Type B pancreatic cell (in vitro differentiated cells): ENCODE measurements around the gene NT5DC1. TPM values are rescaled to one million over a fixed set of nuclear protein-coding genes. Genes with fewer than 3 reads are reported as not detected.
A peak's percentile ranks its signal among the peaks of the same experiment; 100 is the strongest.

Experiments used
- DNase-seq: peaks from one replicate; pipeline ENCODE4 v3.0.0; 2021; ENCODE audit warnings: mixed read lengths; ENCODE audit not compliant: unreplicated experiment; ENCODE audit errors: extremely low spot score
- H3K27ac Mint-ChIP-seq: 2 replicates; pipeline ENCODE4 v1.8.0; 2021; ENCODE audit warnings: mild to moderate bottlenecking, mixed read lengths
- H3K27me3 Mint-ChIP-seq: 2 replicates; pipeline ENCODE4 v1.8.0; 2021; ENCODE audit warnings: mixed read lengths
- H3K36me3 Mint-ChIP-seq: 2 replicates; pipeline ENCODE4 v1.8.0; 2021; ENCODE audit warnings: mixed read lengths
- H3K4me1 Mint-ChIP-seq: one replicate; pipeline ENCODE4 v1.8.0; 2021; ENCODE audit warnings: mixed read lengths; ENCODE audit not compliant: unreplicated experiment
- H3K4me3 Mint-ChIP-seq: 2 replicates; pipeline ENCODE4 v1.8.0; 2021; ENCODE audit warnings: mild to moderate bottlenecking, mixed read lengths
- H3K9me3 Mint-ChIP-seq: 2 replicates; pipeline ENCODE4 v1.8.0; 2021; ENCODE audit warnings: mixed read lengths
- CTCF ChIP-seq: fragments of 200-600 bp; sonication (generic); conservative IDR thresholded peaks from 2 replicates; pipeline ENCODE4 v1.5.0; 2021; ENCODE audit warnings: antibody characterized with exemption, mild to moderate bottlenecking
- total RNA-seq: library from RNA; stranded (reverse); gene quantifications from 2 replicates; pipeline ENCODE4 v1.2.1, GENCODE V29; 2021; ENCODE audit warnings: low replicate concordance

NT5DC1 gene
- total RNA-seq, 1 donor from 2014 or later = 36.7 TPM

DNA sequence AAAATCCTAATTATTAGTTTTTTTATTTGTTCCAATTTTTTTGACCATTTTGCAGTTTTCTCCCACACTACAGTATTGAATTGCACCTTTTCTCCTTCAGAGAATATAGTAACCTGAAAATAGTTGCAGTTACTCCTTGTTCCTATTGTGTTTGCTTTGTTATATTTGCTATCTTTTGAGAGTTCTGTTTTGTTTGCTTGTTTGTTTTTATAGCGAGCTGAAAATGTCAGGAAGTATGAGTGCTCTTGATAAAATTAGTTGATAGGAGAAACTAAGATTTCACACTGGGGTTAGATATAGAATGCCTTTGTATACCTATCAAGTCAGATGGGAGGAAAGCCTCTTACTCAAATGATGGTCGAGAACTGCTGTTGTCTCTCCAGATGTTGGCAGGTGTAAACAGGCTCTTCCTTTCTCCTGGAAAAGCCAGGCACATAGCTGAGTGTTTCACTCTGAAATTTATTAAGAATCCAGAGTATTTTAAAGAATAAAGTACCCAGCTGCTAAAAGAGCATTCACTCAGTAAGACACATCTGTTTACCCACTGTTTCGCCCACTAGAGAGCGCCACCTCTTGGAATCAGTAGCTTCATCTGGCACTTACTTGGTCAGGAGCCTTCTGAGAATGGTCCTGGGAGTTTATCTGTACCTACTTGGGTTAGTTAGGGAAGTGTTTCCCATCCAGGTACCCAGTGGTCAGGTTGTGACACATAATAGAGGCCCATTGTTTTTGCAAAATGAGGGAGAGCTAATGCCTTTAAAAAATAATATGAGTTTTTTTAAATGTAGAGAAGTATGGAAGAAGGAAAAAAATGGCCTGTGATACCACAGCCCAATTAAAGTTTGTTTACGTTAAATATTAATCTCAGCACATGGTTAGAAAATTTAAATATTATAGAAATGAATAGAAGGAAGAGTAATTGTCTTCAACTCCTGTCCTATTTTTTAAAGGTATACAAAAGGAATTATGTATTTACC is 11.2 kb downstream of the NT5DC1 start:
- H3K27ac Mint-ChIP-seq = no peak overlapping the region
- H3K4me3 Mint-ChIP-seq = no peak overlapping the region
- TF ChIP-seq CTCF = peak; percentile 67
- peaks cover 33% of the 10 kb centered on the region for H3K36me3 Mint-ChIP-seq
- peaks cover 5% of the 10 kb centered on the region for H3K4me1 Mint-ChIP-seq
- DNase-seq = no peak
- H3K9me3 Mint-ChIP-seq = no peaks in the 10 kb centered on the region
- H3K27me3 Mint-ChIP-seq = no peaks in the 10 kb centered on the region

- peaks cover 5% of the 10 kb centered on the region for H3K4me1 Mint-ChIP-seq
- peaks cover 33% of the 10 kb centered on the region for H3K36me3 Mint-ChIP-seq
- H3K27me3 Mint-ChIP-seq = no peaks in the 10 kb centered on the region
- DNase-seq = no peak
- TF ChIP-seq CTCF = no peak
- no peaks in the 10 kb centered on the region for H3K9me3 Mint-ChIP-seq
- H3K4me3 Mint-ChIP-seq = no peak overlapping the region
- H3K27ac Mint-ChIP-seq = no peak overlapping the region
These were observed 12.7 kb downstream of the NT5DC1 start for GRCh38 chr6:116113386-116113785.

DNA sequence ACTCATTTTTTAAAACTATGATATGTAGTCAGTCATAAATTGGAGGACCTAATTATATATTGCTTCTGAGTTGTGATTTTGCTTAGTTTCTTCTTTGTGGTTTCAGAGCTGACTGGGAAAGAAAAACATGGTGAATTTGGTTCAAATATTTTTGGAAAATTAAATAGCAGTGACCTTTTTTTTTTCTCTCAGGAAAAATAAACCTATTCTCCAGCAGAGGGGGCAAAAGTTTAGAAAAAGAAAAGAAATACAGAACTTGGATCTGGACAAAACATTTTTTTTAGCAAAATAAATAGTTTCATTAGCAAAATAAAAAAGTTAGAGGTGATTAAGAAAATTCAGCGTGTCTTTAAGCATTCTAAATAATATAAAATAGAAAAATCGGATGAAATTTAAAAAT is 15.1 kb downstream of the NT5DC1 start:
- Mint-ChIP-seq H3K27me3 (no peaks in the 10 kb centered on the region), H3K4me3 (no peak overlapping the region), H3K4me1 (no peaks in the 10 kb centered on the region), H3K36me3 (peaks cover 18% of the 10 kb centered on the region), H3K9me3 (no peaks in the 10 kb centered on the region), H3K27ac (no peak overlapping the region)
- peak; percentile 68 for TF ChIP-seq CTCF
- DNase-seq = no peak

DNA sequence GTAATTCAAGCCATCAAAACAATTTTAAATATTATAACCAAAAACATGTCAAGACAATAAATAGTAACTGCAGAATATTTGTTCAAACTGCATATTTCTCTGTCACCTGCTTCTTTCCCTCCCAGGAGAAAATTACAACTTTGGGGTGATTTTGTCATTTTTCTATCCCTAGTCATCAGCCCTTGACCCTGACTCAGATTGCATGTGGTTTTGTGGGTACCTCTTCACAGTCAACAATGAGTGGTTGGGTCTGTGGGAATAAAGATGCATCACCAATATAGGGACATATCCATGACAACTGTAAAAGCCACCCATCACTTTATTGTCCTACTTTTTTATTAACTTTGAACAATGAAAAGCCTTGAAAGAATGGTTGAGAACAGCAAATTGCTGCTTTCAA is 18.0 kb downstream of the NT5DC1 start:
- Mint-ChIP-seq H3K4me3 (no peak overlapping the region), H3K9me3 (no peaks in the 10 kb centered on the region), H3K36me3 (peaks cover 7% of the 10 kb centered on the region), H3K27me3 (no peaks in the 10 kb centered on the region), H3K27ac (no peak overlapping the region), H3K4me1 (no peaks in the 10 kb centered on the region)
- no peak for TF ChIP-seq CTCF
- DNase-seq = no peak

GRCh38 chr6:116120430-116120829 is 19.8 kb downstream of the NT5DC1 start:
- no peak for DNase-seq
- Mint-ChIP-seq H3K27me3 (no peaks in the 10 kb centered on the region), H3K27ac (no peak overlapping the region), H3K36me3 (no peaks in the 10 kb centered on the region), H3K9me3 (no peaks in the 10 kb centered on the region), H3K4me3 (no peak overlapping the region), H3K4me1 (no peaks in the 10 kb centered on the region)
- TF ChIP-seq CTCF = no peak
